Spleen (tissue), 11 donors: ENCODE measurements around the gene LAMB1. TPM values are rescaled to one million over a fixed set of nuclear protein-coding genes. Genes with fewer than 3 reads are reported as not detected.

Experiments used
- DNase-seq: peaks from one replicate; pipeline ENCODE4 v3.0.0-alpha.2; 2020
- H3K27ac ChIP-seq, 8 donors: fragments of 200-600 bp; sonication (generic) in 7 of 8; 1 replicate in 4 of 8; 2 replicates in 4 of 8; pipeline versions ENCODE4 v1.5.0 to v1.8.0; 2016 to 2021; ENCODE audit warnings: inconsistent platforms in 4 of 8, mild to moderate bottlenecking in 4 of 8, moderate library complexity in 1 of 8
- H3K27me3 ChIP-seq, 7 donors: fragments of 200-600 bp; sonication (generic) in 6 of 7; replicated peaks in 1 of 7; 1 replicate in 4 of 7; 2 replicates in 3 of 7; pipeline versions ENCODE4 v1.5.0 to v1.8.0; 2016 to 2021; ENCODE audit warnings: inconsistent platforms in 3 of 7, mild to moderate bottlenecking in 1 of 7
- H3K36me3 ChIP-seq, 6 donors: fragments of 200-600 bp; sonication (generic) in 5 of 6; 1 replicate in 4 of 6; 2 replicates in 2 of 6; pipeline versions ENCODE4 v1.5.0 to v1.8.0; 2016 to 2021; ENCODE audit warnings: inconsistent platforms in 2 of 6
- H3K4me1 ChIP-seq, 6 donors: fragments of 200-600 bp; sonication (generic) in 5 of 6; 1 replicate in 3 of 6; 2 replicates in 3 of 6; pipeline versions ENCODE4 v1.5.0 to v1.8.0; 2016 to 2021; ENCODE audit warnings: inconsistent platforms in 3 of 6
- H3K4me3 ChIP-seq, 8 donors: fragments of 200-600 bp; sonication (generic) in 7 of 8; 1 replicate in 4 of 8; 2 replicates in 4 of 8; pipeline versions ENCODE4 v1.5.0 to v1.8.0; 2016 to 2021; ENCODE audit warnings: inconsistent platforms in 4 of 8, mild to moderate bottlenecking in 4 of 8, moderate library complexity in 2 of 8
- H3K9me3 ChIP-seq, 8 donors: fragments of 200-600 bp; sonication (generic) in 7 of 8; 1 replicate in 4 of 8; 2 replicates in 4 of 8; pipeline versions ENCODE4 v1.5.0 to v1.8.0; 2016 to 2021; ENCODE audit warnings: inconsistent platforms in 4 of 8
- POLR2A ChIP-seq, 3 donors: fragments of 450-650 bp; IDR thresholded peaks; one replicate each; pipeline ENCODE4 v1.5.1; 2017; ENCODE audit warnings: antibody characterized with exemption in 3 of 3, mild to moderate bottlenecking in 1 of 3
- POLR2AphosphoS5 ChIP-seq, 3 donors: sonication (generic); formaldehyde crosslinking; IDR thresholded peaks; one replicate each; pipeline ENCODE4 v1.5.1; 2017; ENCODE audit warnings: antibody characterized with exemption in 3 of 3
- WGBS, 5 donors: extraction: QIAGEN DNeasy Blood & Tissue Kit in 3 of 5; methylation state at CpG; one replicate each; pipeline versions ENCODE4 v1.1.5 to v1.1.7; 2013 to 2018; 5-methylcytosine and 5-hydroxymethylcytosine counted together
- intact Hi-C: fragments of 100-400 bp; cut with DNase I; formaldehyde crosslinking; loops from one replicate; pipeline ENCODE4 v1.15.0; 2023; ENCODE audit warnings: low total_unique reads
- polyA plus RNA-seq, 3 donors: library from polyadenylated mRNA; stranded (reverse); fragments of 200-250 nt; gene quantifications; one replicate each; pipeline ENCODE4 v1.2.1, GENCODE V29; 2013
- total RNA-seq, 7 donors: library from RNA; depleted of rRNA in 3 of 7; stranded (reverse); fragments of >200 nt in 3 of 7; fragmentation: NEBNext Ultra II Directional in 4 of 7; extraction: Animal tissue kit (Norgen Biotek cat#: 25700) in 4 of 7; gene quantifications; one replicate each; pipeline versions ENCODE4 v1.1.0 to v1.2.1, GENCODE V29; 2016 to 2021
- TF ChIP-seq, protein P1 (sequence below), 11 experiments: fragments of 200-600 bp in 7 of 11; fragments of 450-650 bp in 4 of 11; sonication (generic) in 4 of 11; IDR thresholded peaks in 8 of 11; conservative IDR thresholded peaks in 3 of 11; 1 replicate in 7 of 11; 2 replicates in 4 of 11; pipeline versions ENCODE4 v1.4.0 to v1.8.0; 2016 to 2021; ENCODE audit warnings: antibody characterized with exemption in 11 of 11, inconsistent platforms in 4 of 11, mild to moderate bottlenecking in 1 of 11
- donor health status: healthy with polysubstance abuse.
- donor health status: DM: no; HTN: no; CAD: no; lungs with moderate emphysema.
- donor health status: DM: no; HTN: no; CAD: no.
- donor health status: Bipolar disorder and iron deficiency.
- donor health status: healthy.
- donor health status: DM: no; HTN: no; CAD: no.
- donor health status: DM: yes; HTN: yes; CAD: no.

Gene LAMB1
- total and polyA plus RNA-seq, 10 donors = 51.4 to 181 (median 126) TPM

GRCh38 chr7:107995184-107996071 is 7.5 kb downstream of the LAMB1 start:
- Histone ChIP-seq H3K9me3 (no peaks in the 10 kb centered on the region), H3K27me3 (peaks cover 0 to 34% (median 0%) of the 10 kb centered on the region in 7 donors), H3K4me3 (no peak overlapping the region), H3K4me1 (peaks cover 0 to 3% (median 0%) of the 10 kb centered on the region in 6 donors), H3K27ac (peak overlapping the region in 6 of 8 donors; percentile 3 to 63 (median 49)), H3K36me3 (peaks cover 0 to 14% (median 0%) of the 10 kb centered on the region in 6 donors)
- intact Hi-C loops = no loop called here
- 30 to 47% (median 39%) methylated on average over 6 of the region's 6 CpGs for WGBS, 5 donors
- no peak for DNase-seq
- TF ChIP-seq POLR2A (IDR thresholded peaks at IDR 0.05) (no peak), POLR2AphosphoS5 (IDR thresholded peaks at IDR 0.05) (no peak)
- TF ChIP-seq, protein P1, sequence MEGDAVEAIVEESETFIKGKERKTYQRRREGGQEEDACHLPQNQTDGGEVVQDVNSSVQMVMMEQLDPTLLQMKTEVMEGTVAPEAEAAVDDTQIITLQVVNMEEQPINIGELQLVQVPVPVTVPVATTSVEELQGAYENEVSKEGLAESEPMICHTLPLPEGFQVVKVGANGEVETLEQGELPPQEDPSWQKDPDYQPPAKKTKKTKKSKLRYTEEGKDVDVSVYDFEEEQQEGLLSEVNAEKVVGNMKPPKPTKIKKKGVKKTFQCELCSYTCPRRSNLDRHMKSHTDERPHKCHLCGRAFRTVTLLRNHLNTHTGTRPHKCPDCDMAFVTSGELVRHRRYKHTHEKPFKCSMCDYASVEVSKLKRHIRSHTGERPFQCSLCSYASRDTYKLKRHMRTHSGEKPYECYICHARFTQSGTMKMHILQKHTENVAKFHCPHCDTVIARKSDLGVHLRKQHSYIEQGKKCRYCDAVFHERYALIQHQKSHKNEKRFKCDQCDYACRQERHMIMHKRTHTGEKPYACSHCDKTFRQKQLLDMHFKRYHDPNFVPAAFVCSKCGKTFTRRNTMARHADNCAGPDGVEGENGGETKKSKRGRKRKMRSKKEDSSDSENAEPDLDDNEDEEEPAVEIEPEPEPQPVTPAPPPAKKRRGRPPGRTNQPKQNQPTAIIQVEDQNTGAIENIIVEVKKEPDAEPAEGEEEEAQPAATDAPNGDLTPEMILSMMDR (IDR thresholded peaks at IDR 0.05 in 8 of 11, conservative IDR thresholded peaks at IDR 0.05 in 3 of 11) = no peak

- intact Hi-C loops = no loop called here
- WGBS, 5 donors = 67 to 81% (median 79%) methylated on average over 2 of the region's 2 CpGs
- H3K4me3 ChIP-seq = no peak overlapping the region
- H3K36me3 ChIP-seq = peaks cover 0 to 14% (median 0%) of the 10 kb centered on the region in 6 donors
- no peak for DNase-seq
- H3K27me3 ChIP-seq = peaks cover 0 to 30% (median 0%) of the 10 kb centered on the region in 7 donors
- peaks cover 0 to 3% (median 0%) of the 10 kb centered on the region in 6 donors for H3K4me1 ChIP-seq
- H3K9me3 ChIP-seq = no peaks in the 10 kb centered on the region
- TF ChIP-seq, protein P1 (IDR thresholded peaks at IDR 0.05 in 8 of 11, conservative IDR thresholded peaks at IDR 0.05 in 3 of 11) = no peak
- TF ChIP-seq POLR2A (IDR thresholded peaks at IDR 0.05) (no peak), POLR2AphosphoS5 (IDR thresholded peaks at IDR 0.05) (no peak)
- peak overlapping the region in 5 of 8 donors; percentile 3 to 58 (median 40) for H3K27ac ChIP-seq
These were observed 8.4 kb downstream of the LAMB1 start for GRCh38 chr7:107994421-107995030.

GRCh38 chr7:107993891-107994291 is 9.1 kb downstream of the LAMB1 start:
- H3K4me1 ChIP-seq = peaks cover 0 to 3% (median 0%) of the 10 kb centered on the region in 6 donors
- peaks cover 0 to 14% (median 0%) of the 10 kb centered on the region in 6 donors for H3K36me3 ChIP-seq
- no peak for TF ChIP-seq POLR2AphosphoS5 (IDR thresholded peaks at IDR 0.05)
- TF ChIP-seq, protein P1 (IDR thresholded peaks at IDR 0.05 in 8 of 11, conservative IDR thresholded peaks at IDR 0.05 in 3 of 11) = no peak
- no peak for TF ChIP-seq POLR2A (IDR thresholded peaks at IDR 0.05)
- intact Hi-C loops = no loop called here
- H3K27me3 ChIP-seq = peaks cover 0 to 30% (median 0%) of the 10 kb centered on the region in 7 donors
- H3K4me3 ChIP-seq = no peak overlapping the region
- WGBS, 5 donors = 80 to 100% (median 92%) methylated on average over 1 of the region's 1 CpG
- DNase-seq = no peak
- peak overlapping the region in 2 of 8 donors; percentile 40 to 58 for H3K27ac ChIP-seq
- no peaks in the 10 kb centered on the region for H3K9me3 ChIP-seq
